NCI-H1417 treated with DMSO at 0.1 percent for 48 hours (cell line): ENCODE results near the gene C14orf180.
"Not testable (repeated sequence)": the region's sequence is repeated elsewhere in the genome, so short reads cannot be mapped to it uniquely, and the experiment has no call there.

ENCODE experiments used
- DNase-seq: peaks from one replicate; lab custom pipeline; 2025; lab: John Stamatoyannopoulos, UW

Gene C14orf180

DNA sequence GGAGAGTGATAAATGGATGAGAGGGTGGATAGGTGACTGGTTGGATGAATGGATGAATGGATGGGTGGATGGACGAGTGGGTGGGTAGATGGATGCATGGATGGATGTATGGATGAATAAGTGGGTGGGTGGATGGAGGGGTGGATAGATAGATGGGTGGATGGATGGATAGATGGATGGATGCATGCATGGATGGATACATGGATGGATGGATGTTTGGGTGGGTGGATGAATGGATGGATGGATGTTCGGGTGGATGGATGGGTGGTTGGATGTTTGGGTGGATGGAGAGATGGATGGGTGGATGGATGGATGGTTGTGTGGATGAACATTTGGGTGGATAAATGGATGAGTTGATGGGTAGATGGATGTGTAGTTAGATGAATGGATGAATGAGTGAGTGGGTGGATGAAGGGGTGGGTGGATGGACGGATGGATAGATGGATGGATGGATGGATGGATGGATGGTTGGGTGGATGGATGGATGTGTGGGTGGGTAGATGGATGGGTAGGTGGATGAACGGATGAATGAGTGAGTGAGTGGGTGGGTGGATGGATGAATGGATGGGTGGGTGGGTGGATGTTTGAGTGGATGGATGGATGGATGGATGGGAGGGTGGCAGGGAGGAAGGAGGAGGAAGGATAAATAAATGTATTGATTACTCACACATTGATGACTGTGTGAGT lies 34.7 kb downstream of the C14orf180 start:
- no peak for DNase-seq

DNA sequence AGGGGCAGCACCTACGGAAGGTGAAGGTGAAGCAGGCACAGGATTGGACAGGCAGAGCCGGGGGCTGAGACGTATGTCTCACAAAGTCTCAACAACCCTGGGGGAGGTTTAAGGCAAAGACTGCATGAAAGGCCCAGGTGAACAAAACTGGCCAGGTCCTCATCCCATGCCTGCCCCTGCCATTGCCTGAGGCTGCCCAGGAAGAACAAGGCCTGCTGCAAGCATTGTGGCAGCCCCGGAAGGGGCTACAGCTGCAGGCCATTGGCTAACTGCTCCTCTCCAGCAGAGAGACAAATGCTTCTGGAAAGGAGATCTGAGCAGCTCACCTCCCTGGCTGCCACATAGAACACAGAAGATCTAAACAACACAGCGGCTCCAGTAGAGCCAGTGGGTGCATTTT lies 45.4 kb downstream of the C14orf180 start:
- no peak for DNase-seq

GRCh38 chr14:104632781-104633180 lies 53.2 kb downstream of the C14orf180 start:
- no peak for DNase-seq

DNA sequence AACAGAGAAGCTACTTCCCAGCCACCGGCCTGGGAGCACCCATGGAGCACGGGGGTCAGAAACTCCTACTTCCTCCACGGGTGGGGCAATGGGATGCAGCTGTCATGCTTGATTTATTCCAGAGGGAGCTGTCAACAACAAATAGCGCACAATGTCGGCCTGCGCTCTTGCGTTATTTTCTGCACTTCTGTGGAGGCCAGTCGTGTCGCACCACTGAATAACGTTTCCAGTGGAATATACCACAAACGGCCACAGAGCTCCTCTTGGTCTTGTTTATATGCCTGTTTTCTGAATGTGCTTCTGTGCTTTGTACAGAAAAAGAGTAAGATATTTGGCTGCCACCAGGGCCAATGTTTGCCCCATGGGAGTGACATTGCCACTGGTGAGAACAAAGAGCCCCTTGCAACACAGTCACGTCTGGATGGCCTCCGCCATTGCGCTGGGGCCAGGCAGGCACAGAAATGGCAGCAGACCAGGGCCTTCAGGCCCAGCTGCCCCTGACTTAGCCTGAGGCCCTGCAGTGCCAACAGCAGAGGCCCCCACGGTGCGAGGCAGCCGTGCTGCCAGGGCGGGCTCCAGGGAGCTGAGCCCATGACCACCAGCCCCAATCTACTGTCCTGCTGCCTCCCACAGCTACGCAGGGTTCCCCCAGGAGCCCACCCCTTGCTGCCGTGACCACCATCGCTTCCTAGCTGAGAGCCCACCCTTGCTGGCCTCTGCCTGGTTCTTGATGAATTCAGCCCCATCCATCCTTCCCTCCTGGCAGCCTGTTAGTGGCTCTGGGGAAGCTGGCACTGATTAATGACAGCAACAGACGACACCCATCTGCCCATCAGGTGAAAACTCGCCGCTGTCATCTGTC lies 53.9 kb downstream of the C14orf180 start:
- no peak for DNase-seq

DNA sequence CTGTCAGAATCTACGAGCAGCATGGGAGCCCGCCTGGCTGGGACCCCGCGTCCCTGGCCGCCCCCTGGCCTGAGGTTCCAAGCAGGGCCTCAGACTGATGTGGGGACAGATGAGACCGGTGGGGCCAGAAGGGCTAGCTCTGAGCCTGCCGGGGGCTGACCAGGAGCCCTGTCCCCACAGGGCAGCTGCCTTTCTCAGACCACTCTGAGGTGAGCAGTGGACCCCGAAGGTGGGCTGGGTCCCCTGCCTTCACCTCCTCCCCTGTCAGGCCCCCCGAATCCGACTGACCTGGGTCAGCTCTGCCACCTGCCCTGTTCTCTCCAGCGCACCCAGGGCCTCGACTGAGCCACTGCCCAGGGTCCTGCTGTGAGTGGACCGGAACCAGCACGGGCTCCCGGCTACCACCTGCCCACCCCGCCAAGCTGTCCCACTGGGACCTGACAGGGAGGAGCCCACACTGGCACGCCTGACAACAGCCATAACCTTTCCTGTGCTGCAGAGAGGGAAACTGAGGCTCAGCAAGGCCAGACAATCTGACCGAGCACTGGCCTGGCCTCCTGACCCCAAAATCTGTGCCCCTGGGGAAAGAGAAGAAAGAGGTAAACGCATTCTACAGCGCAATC lies 54.7 kb downstream of the C14orf180 start:
- no peak for DNase-seq

- DNase-seq: no peak
Measured at GRCh38 chr14:104634886-104635570, 55.5 kb downstream of the C14orf180 start.

- no peak for DNase-seq
Measured at GRCh38 chr14:104635717-104636116, 56.2 kb downstream of the C14orf180 start.

GRCh38 chr14:104636131-104636530 lies 56.6 kb downstream of the C14orf180 start:
- no peak for DNase-seq

DNA sequence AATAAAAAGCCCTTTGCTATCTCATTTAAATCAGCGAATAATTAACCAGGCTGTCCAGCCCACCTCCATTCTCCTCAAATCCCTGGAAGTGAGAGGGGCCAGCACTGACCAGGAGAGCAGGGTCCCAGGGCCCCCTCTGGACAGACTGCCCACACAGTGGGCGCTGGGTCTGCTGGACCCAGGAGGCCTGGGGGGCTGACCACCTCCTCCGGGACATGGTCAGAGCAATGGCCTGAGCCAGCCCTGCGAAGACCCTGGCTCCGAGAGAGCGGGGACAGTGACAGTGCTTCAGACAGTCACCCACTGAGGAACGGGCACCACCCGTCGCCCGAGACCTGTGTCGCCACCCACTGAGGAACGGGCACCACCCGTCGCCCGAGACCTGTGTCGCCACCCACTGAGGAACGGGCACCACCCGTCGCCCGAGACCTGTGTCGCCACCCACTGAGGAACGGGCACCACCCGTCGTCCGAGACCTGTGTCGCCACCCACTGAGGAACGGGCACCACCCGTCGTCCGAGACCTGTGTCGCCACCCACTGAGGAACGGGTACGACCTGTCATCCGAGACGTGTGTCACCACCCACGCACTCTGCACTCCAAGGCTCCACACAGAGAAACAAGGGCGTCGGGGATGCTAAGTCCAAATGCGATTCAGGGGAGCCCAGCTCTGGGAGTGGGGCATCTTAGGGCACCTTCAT lies 57.4 kb downstream of the C14orf180 start:
- not testable (repeated sequence) for DNase-seq

GRCh38 chr14:104637546-104638003 lies 58.0 kb downstream of the C14orf180 start:
- no peak for DNase-seq

- DNase-seq: no peak
Measured at GRCh38 chr14:104638190-104638589, 58.6 kb downstream of the C14orf180 start.

- no peak for DNase-seq
Measured at GRCh38 chr14:104638927-104639450, 59.4 kb downstream of the C14orf180 start.

DNA sequence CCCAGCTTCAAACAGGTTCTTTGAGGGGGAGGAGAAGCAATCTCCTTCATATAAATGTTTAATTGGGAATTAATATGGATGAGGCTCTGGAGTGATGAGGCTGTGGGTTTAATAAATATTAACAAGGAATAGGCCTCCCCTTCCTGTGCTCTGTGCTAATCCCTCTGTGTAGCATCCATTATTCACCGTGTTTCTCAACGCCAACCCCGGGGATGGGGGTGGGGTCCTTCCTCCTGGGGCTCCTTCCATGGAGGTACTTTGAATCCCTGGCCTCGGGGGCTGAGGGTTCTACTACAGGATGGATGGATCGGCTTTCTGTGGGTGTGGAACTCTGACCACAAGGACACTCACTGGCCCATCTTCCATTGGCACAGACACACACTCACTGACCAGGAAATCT lies 59.9 kb downstream of the C14orf180 start:
- DNase-seq: no peak
